Measurements from ENCODE around the gene VANGL2. TPM values are rescaled to one million over a fixed set of nuclear protein-coding genes. Genes with fewer than 3 reads are reported as not detected.
A peak's percentile ranks its signal among the peaks of the same experiment; 100 is the strongest.

VANGL2 gene
- total RNA-seq, 1 donor from 2014 or later: 2.1 TPM

- DNase-seq: no peak
- Histone ChIP-seq H3K27me3 (ENCODE audit: low read depth) (no peaks in the 10 kb centered on the region), H3K9me3 (replicated peaks) (no peaks in the 10 kb centered on the region), H3K36me3 (no peaks in the 10 kb centered on the region), H3K4me1 (no peaks in the 10 kb centered on the region), H3K4me3 (peak overlapping the region; percentile 39), H3K27ac (replicated peaks) (peak overlapping the region; percentile 33)
- TF ChIP-seq CTCF (IDR thresholded peaks at IDR 0.05; ENCODE audit: borderline replicate concordance): no peak
- intact Hi-C loops (cut with micrococcal nuclease): no loop called here
These were observed 37.3 kb downstream of the VANGL2 start for GRCh38 chr1:160437432-160438316.

GRCh38 chr1:160438317-160438918 lies 38.1 kb downstream of the VANGL2 start:
- intact Hi-C loops (cut with micrococcal nuclease): no loop called here
- Histone ChIP-seq H3K9me3 (replicated peaks) (no peaks in the 10 kb centered on the region), H3K27me3 (ENCODE audit: low read depth) (no peaks in the 10 kb centered on the region), H3K27ac (replicated peaks) (peak overlapping the region; percentile 33), H3K4me3 (peak overlapping the region; percentile 39), H3K36me3 (no peaks in the 10 kb centered on the region), H3K4me1 (no peaks in the 10 kb centered on the region)
- TF ChIP-seq CTCF (IDR thresholded peaks at IDR 0.05; ENCODE audit: borderline replicate concordance): no peak
- no peak for DNase-seq

- intact Hi-C loops (cut with micrococcal nuclease): no loop called here
- no peak overlapping the region for H3K27ac ChIP-seq (replicated peaks)
These were observed 38.6 kb downstream of the VANGL2 start for GRCh38 chr1:160438935-160439334.

GRCh38 chr1:160439718-160440117 lies 39.4 kb downstream of the VANGL2 start:
- no peak for DNase-seq
- Histone ChIP-seq H3K4me3 (no peak overlapping the region), H3K4me1 (no peaks in the 10 kb centered on the region), H3K27me3 (ENCODE audit: low read depth) (no peaks in the 10 kb centered on the region), H3K36me3 (no peaks in the 10 kb centered on the region), H3K27ac (replicated peaks) (no peak overlapping the region), H3K9me3 (replicated peaks) (no peaks in the 10 kb centered on the region)
- intact Hi-C loops (cut with micrococcal nuclease): no loop called here
- TF ChIP-seq CTCF (IDR thresholded peaks at IDR 0.05; ENCODE audit: borderline replicate concordance): no peak

More at GRCh38 chr1:160438935-160439334, 38.6 kb downstream of the VANGL2 start:
- no peak for DNase-seq
- Histone ChIP-seq H3K4me1 (no peaks in the 10 kb centered on the region), H3K9me3 (replicated peaks) (no peaks in the 10 kb centered on the region), H3K27me3 (ENCODE audit: low read depth) (no peaks in the 10 kb centered on the region), H3K4me3 (no peak overlapping the region), H3K36me3 (no peaks in the 10 kb centered on the region)
- no peak for TF ChIP-seq CTCF (IDR thresholded peaks at IDR 0.05; ENCODE audit: borderline replicate concordance)

- Histone ChIP-seq H3K36me3 (no peaks in the 10 kb centered on the region), H3K27ac (replicated peaks) (no peak overlapping the region), H3K9me3 (replicated peaks) (no peaks in the 10 kb centered on the region), H3K27me3 (ENCODE audit: low read depth) (peaks cover 6% of the 10 kb centered on the region), H3K4me3 (no peak overlapping the region), H3K4me1 (peaks cover 5% of the 10 kb centered on the region)
- no peak for TF ChIP-seq CTCF (IDR thresholded peaks at IDR 0.05; ENCODE audit: borderline replicate concordance)
- DNase-seq: no peak
- intact Hi-C loops (cut with micrococcal nuclease): no loop called here
These were observed 46.7 kb downstream of the VANGL2 start for GRCh38 chr1:160446945-160447600.
